ENCODE measurements around the gene HOXC6. TPM values are rescaled to one million over a fixed set of nuclear protein-coding genes. Genes with fewer than 3 reads are reported as not detected.

The HOXC6 gene
- total RNA-seq, 4 donors from 2014 or later: 0.23 to 0.42 (median 0.32) TPM; not detected in 1

- TF ChIP-seq EP300 (IDR thresholded peaks at IDR 0.05): no peak
- peak in 1 of 2 donors; percentile 56 for TF ChIP-seq POLR2AphosphoS5 (IDR thresholded peaks at IDR 0.05)
- peak; percentile 41 to 55 (median 49) for TF ChIP-seq CTCF (IDR thresholded peaks at IDR 0.05)
- TF ChIP-seq POLR2A (IDR thresholded peaks at IDR 0.05; ENCODE audit: low read depth): no peak
- peaks cover 19 to 32% (median 29%) of the 10 kb centered on the region in 4 donors for H3K4me1 ChIP-seq
- H3K4me3 ChIP-seq: peak within 1 kb of the TSS; percentile 24 to 39 (median 30)
- H3K36me3 ChIP-seq: no peaks in the 10 kb centered on the region
- no peaks in the 10 kb centered on the region for H3K9me3 ChIP-seq
- intact Hi-C loops (cut with DNase I): no loop called here
- H3K27ac ChIP-seq (replicated peaks in 1 of 4): no peak within 1 kb of the TSS
- peaks cover 21 to 100% (median 90%) of the 10 kb centered on the region in 4 donors for H3K27me3 ChIP-seq
- WGBS: 4% methylated on average over 26 of the region's 55 CpGs
- peak; percentile 94 for DNase-seq (ENCODE audit: extremely low spot score)
These were observed 43.1 kb upstream of the HOXC6 start, which contains the start of gene HOXC10 for GRCh38 chr12:53984901-53985691. HOXC10 (plus strand) TSS chr12:53985146; CDS start chr12:53985260, 114 bp downstream.

- Histone ChIP-seq H3K27me3 (peaks cover 21 to 100% (median 93%) of the 10 kb centered on the region in 4 donors), H3K4me3 (peak overlapping the region; percentile 15 to 39 (median 30)), H3K36me3 (no peaks in the 10 kb centered on the region), H3K27ac (replicated peaks in 1 of 4) (no peak overlapping the region), H3K9me3 (no peaks in the 10 kb centered on the region), H3K4me1 (peaks cover 19 to 36% (median 29%) of the 10 kb centered on the region in 4 donors)
- no peak for DNase-seq (ENCODE audit: extremely low spot score)
- TF ChIP-seq CTCF (IDR thresholded peaks at IDR 0.05): no peak
- TF ChIP-seq POLR2A (IDR thresholded peaks at IDR 0.05; ENCODE audit: low read depth): no peak
- no peak for TF ChIP-seq POLR2AphosphoS5 (IDR thresholded peaks at IDR 0.05)
- TF ChIP-seq EP300 (IDR thresholded peaks at IDR 0.05): no peak
- WGBS: 10% methylated on average over 13 of the region's 21 CpGs
- intact Hi-C loops (cut with DNase I): no loop called here
These were observed 42.6 kb upstream of the HOXC6 start for GRCh38 chr12:53985692-53985993.

GRCh38 chr12:53985994-53986685 lies 42.1 kb upstream of the HOXC6 start:
- no peaks in the 10 kb centered on the region for H3K9me3 ChIP-seq
- intact Hi-C loops (cut with DNase I): no loop called here
- peaks cover 19 to 39% (median 29%) of the 10 kb centered on the region in 4 donors for H3K4me1 ChIP-seq
- WGBS: 7% methylated on average over 27 of the region's 50 CpGs
- no peaks in the 10 kb centered on the region for H3K36me3 ChIP-seq
- peak overlapping the region; percentile 15 to 39 (median 30) for H3K4me3 ChIP-seq
- H3K27ac ChIP-seq (replicated peaks in 1 of 4): no peak overlapping the region
- peaks cover 21 to 100% (median 96%) of the 10 kb centered on the region in 4 donors for H3K27me3 ChIP-seq
- DNase-seq (ENCODE audit: extremely low spot score): no peak
- TF ChIP-seq EP300 (IDR thresholded peaks at IDR 0.05) (no peak), POLR2AphosphoS5 (IDR thresholded peaks at IDR 0.05) (no peak), CTCF (IDR thresholded peaks at IDR 0.05) (no peak), POLR2A (IDR thresholded peaks at IDR 0.05; ENCODE audit: low read depth) (no peak)

- Histone ChIP-seq H3K27me3 (peaks cover 26 to 100% (median 97%) of the 10 kb centered on the region in 4 donors), H3K36me3 (no peaks in the 10 kb centered on the region), H3K27ac (replicated peaks in 1 of 4) (no peak overlapping the region), H3K9me3 (no peaks in the 10 kb centered on the region), H3K4me1 (peaks cover 19 to 39% (median 29%) of the 10 kb centered on the region in 4 donors), H3K4me3 (peak overlapping the region in 1 of 4 donors; percentile 31)
- DNase-seq (ENCODE audit: extremely low spot score): no peak
- WGBS: 13% methylated on average over 11 of the region's 21 CpGs
- TF ChIP-seq POLR2A (IDR thresholded peaks at IDR 0.05; ENCODE audit: low read depth): no peak
- TF ChIP-seq POLR2AphosphoS5 (IDR thresholded peaks at IDR 0.05): no peak
- no peak for TF ChIP-seq EP300 (IDR thresholded peaks at IDR 0.05)
- TF ChIP-seq CTCF (IDR thresholded peaks at IDR 0.05): no peak
- intact Hi-C loops (cut with DNase I): no loop called here
These were observed 41.4 kb upstream of the HOXC6 start for GRCh38 chr12:53986686-53987483.

All from esophagus muscularis mucosa (tissue), 4 donors.